Measurements from ENCODE around the gene SKP2.

SKP2 gene

DNA sequence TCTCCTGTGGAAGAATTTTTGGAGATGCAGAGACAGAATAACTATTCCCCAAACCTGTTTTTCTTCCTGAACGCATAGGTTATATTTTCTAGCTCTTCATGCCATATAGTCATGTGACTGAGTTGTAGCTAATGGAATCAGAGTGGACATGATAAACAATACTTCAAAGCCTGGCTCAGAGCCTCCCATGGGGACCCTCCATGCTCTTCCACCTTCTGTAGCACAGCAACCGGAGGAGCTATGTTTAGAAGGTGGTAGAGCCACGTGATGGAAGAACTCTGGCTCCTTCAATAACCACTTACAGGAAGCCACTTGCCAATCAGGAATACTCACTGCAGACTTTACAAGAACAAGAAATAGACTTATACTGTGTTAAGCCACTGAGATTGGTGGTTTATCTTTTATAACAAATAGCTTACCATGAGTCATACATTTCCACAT lies 50.6 kb downstream of the SKP2 start:
- DNase-seq, result no peak

DNA sequence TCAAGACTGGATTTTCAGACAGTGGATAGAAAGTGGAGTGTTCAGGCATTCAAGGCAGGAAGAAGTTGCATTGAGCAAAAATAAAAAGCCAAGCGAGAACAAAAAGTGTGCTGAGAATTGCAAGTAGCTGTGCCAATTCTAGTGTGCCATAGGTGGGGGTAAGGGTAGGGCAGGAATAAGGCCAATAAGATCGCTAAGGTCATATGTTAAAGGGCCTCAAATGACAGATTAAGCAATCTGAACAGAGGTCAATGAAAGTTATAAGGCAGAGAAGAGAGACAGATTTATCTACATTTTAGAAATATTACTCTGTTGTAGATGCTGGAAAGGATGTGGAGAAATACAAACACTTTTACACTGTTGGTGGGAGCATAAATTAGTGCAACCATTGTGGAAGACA lies 53.4 kb downstream of the SKP2 start:
- DNase-seq, result no peak

DNA sequence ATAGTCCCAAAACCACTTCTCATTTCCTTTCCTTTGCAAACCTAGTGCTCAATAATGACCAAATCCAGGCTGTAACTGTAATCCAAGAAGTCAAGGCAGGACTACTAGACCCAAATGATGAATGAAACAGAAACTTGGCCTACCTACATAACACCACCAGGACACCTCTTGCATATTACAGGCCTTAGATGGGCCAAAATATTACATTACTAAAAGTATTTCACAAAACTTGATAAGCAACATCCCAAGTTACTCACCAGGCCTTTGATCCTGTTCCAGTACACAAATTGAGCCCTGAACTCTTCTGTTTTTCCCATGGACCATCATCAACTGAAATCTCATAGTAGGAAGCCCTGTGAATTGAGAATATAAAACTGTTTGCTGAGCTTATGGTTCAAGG lies 55.0 kb downstream of the SKP2 start:
- DNase-seq, result no peak

DNA sequence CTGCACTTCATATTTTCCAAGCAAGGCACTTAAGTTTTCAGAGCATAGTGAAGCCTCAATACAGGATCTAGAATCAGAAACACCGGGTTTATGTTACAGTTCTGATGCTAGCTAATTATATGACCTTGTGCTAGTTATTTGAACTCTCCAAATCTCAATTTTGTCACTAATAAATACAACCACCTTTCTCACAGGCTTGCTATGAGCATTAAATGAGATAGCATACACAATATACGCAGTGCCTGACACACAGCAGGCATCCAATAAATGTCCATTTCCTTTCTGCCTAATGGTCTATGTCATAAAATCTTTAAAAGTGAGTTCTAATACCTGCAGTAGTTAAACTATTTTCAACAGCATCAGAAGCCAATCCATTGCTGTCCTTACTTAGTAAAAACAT lies 56.9 kb downstream of the SKP2 start:
- DNase-seq, result no peak

DNA sequence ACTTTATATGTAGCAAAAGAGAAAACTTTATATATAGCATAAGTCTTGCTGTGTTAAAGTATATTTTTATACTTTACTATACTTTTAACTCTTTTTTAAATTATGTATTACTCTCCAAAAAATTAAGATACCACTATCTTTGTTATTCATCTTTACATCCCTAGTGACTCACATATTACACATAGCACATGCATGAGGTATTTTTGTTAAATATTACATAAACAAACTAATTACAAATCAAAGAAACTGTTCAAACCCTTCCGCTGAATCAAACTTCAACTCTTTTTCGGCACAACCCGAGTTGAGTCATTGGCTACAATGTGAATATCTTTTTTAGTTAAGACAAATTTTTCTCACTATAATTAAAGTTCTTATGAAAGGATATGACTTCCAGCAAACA lies 57.8 kb downstream of the SKP2 start:
- DNase-seq, result no peak

DNA sequence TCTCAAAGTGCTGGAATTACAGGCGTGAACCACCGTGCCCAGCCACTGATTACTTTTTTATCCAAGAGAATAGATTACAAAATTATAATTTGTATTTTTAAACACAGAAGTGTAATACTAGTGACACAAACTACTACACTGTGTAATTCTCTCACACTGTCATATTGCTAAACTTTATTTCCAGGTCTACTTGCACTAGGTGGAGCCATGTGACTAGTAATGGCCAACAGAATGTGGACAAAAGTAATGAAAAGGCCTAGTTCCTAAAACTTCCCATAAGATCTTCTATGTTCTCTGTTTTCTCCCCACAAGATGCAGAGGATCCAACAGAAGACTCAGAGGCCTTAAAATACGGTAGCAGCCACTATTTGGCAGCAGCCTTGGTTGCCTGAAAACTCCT lies 62.5 kb downstream of the SKP2 start:
- DNase-seq, result no peak

DNA sequence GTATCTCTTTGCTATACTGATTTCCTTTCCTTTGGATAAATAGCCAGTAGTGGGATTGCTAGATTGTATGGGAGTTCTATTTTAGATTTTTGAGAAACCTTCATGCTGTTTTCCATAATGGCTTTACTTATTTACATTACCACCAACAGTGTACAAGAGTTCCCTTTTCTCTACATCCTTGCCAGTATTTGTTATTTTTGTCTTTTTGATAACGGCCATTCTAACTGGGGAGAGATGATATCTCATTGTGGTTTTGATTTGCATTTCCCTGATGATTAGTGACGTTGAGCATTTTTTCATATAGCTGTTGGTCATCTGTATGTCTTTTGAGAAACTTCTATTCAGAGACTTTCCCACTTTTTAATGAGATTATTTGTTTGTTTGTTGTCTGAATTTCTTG lies 64.0 kb downstream of the SKP2 start:
- no peak for DNase-seq

DNA sequence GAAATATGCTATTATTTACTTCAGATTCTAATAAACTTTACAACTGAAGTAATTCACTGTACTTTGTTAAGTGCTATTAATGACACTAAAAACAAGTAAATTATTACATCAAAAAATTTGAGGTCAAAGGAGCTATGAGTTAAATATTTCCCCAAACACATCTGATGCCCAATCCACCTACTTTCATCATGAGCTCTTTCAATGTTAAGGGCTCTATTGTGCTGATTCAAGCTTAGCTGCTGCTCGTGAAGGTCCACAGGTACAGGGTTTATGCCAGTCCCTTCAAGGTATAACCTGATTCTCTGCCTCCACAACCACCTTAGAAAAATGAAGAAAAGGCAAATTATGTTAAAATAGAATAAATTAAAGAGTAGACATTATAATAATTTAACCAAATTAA lies 65.7 kb downstream of the SKP2 start:
- DNase-seq, result no peak

DNA sequence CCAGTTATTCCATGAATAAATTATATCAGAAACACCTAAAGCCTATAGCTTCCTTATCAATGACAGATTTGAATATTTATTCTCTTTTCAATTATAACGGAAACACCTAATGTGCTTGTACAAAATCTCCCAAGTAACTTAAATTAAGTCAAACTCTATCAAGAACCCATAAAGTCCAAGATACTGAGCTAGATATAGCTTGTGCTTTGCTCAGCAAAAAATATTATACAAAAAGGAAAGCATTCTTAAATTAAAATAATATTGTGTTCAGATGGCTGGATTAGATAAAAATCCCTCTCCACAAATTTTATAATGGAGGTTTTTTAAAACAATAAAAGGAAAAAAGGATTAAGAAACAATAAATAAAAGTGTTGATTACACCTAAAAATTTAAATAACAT lies 66.1 kb downstream of the SKP2 start:
- no peak for DNase-seq

DNA sequence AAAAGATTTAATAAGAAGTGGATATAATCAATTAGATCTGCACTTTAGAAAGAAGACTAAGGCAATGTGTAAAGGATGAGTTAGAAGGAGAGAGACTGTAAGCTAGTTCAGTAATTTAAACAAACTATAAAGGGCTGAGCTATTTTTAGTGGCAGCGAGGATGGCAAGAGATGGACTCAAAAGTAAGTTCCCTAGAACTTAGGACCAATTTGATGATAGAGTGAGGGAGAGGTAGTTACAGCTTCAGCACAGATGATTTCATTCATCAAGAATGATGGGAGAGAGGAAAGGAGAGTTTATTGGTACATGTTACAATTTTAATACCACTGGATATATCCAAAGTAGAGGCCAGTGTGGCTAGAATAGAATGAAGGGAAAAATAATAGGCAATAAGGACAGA lies 70.7 kb downstream of the SKP2 start:
- no peak for DNase-seq

DNA sequence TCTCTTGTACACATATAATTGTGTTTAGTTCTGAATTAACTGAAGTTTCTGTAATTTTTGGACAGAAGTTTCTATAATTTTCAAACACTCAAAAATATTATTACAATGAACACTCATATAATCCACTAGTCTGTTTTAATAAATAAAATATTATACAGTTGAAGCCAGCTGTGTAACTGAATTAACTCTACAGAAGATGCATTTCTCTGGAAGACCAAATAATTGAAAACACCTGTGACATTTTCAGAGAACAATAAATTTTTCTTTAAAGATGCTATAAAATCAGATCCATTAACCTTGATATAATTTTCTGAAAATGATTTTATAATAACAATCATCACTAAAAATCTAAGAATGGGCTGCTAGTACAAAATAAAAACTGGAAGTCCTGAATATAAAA lies 75.1 kb downstream of the SKP2 start:
- DNase-seq, result no peak

DNA sequence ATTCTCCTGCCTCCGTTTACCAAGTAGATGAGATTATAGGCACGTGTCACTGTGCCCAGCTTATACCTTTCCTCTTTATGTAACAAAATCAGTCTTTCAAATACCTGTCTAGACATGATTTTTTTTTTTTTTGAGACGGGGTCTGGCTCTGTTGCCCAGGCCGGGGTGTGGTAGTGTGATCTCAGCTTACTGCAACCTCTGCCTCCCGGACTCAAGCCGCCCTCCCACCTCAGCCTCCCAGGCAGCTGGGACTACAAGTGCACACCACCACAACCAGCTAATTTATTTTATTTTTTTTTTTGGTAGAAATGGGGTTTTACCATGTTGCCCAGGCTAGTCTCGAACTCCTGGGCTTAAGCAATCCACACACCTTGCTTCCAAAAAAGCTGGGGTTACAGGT lies 76.6 kb downstream of the SKP2 start:
- DNase-seq, result no peak

DNA sequence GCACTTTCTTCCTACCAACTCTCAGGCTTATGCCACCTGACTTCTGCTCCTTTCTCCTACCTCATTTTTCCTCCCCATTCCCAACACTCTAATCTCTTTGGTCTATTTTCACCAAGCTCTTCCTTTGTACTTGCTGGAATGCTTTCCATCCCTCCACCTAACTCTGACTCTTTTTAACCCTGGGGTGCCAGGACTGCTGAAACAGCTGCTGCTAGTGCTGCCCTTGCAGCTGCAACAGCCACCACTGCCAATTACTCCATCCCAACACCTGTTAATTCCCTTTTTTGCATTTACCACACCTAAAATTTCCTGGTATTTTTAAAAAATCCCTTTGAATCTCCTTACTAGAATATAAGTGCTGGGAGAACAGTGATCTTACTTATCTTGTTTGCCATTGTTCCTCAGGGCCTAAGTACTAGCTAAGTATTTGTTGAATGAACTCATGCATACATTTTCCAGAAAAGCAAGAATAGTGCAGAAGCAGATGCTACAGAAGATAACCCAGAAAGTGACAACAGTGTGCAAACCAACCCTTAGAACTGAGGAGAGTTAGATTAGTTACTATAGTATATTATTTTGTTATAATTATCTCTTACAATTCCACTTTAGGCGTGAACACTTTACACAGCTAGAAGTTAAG lies 78.4 kb downstream of the SKP2 start:
- no peak for DNase-seq

DNA sequence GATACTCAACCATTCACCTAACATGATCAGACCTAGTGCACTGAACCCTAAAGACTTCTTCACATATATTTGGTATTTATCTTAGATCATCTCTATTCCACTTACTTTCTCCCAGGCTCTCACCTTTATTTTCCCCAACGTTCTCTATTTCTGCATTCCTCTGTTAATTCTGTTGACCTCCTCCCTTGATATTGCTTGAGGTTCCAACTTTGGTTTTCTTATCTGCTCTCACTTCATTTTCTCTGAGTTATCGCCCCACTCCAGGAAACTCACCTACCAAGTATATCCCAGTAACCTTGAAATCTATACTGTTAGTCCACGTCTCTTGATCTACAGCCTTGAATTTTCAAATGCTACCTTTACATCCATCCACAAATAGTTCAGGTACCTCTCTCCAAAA lies 80.6 kb downstream of the SKP2 start:
- no peak for DNase-seq
